HL-60 (cell line): ENCODE data around the gene KBTBD13.

Experiments
- DNase-seq, 2 experiments: peaks; one replicate each; pipeline ENCODE4 v3.0.0-alpha.2; 2010 to 2020; ENCODE audit warnings: low read depth in 1 of 2, low spot score in 1 of 2
- H3K27ac ChIP-seq: fragments of 250-450 bp; sonication (Bioruptor Pico); replicated peaks from 2 replicates; pipeline ENCODE4 v1.5.1; 2020; ENCODE audit warnings: mild to moderate bottlenecking, moderate library complexity
- H3K27me3 ChIP-seq: fragments of 250-450 bp; sonication (Bioruptor Pico); 2 replicates; pipeline ENCODE4 v1.5.1; 2021; ENCODE audit warnings: mild to moderate bottlenecking, moderate library complexity; ENCODE audit not compliant: insufficient read depth, poor library complexity, severe bottlenecking
- H3K4me3 ChIP-seq: replicated peaks from 2 replicates; pipeline ENCODE4 v1.5.1; 2011; ENCODE audit warnings: mild to moderate bottlenecking, control low read depth, low read length; ENCODE audit not compliant: insufficient read depth
- GABPA ChIP-seq: IDR thresholded peaks from 2 replicates; pipeline ENCODE4 v1.6.1; 2012; ENCODE audit warnings: low read depth
- POLR2AphosphoS5 ChIP-seq: IDR thresholded peaks from 2 replicates; pipeline ENCODE4 v1.6.1; 2012; ENCODE audit warnings: low read depth
- SPI1 ChIP-seq: IDR thresholded peaks from 2 replicates; pipeline ENCODE4 v1.6.1; 2012; ENCODE audit warnings: low read depth, mild to moderate bottlenecking, borderline replicate concordance
- TF ChIP-seq, protein P1 (sequence below): IDR thresholded peaks from one replicate; pipeline ENCODE4 v1.5.1; 2011; ENCODE audit warnings: low read length, control low read depth, inconsistent platforms; ENCODE audit not compliant: insufficient read depth
- TF ChIP-seq, protein P2 (sequence below): IDR thresholded peaks from 2 replicates; pipeline ENCODE4 v1.6.1; 2012; ENCODE audit warnings: low read depth; ENCODE audit not compliant: insufficient replicate concordance

The KBTBD13 gene

DNA sequence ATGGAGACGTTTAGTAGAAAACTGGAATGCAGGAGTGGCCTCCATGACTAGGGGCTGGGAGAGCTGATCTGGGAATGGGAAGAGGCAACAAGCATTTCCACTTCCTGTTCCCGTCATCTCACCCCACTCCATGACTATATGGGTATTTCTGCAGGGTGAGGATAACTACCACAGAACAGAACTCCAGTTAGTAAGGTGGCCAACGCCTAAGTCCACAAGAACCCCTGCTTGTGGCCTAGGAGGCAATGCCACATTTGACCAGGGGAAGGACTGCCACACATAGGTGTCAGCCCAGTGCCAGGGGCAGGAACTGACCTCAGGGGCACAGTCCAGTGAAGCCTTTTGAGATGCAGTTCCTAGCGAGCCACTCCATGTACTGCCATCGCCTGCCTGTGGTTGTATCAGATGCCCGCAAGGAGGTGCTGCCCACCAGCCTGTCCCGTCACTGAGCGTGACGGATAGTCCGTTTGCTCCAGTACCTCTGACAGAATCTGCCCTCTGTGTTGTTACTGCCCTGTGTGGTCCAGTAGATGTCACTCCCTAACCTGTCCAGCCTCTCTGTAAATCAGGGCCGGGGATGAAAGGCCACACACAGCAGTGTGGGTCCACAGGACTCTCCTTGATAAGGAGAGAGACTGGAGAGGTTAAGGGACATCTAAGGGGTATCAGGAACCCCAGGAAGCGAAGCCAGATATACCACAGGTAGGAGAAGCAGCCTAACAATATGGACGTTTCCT, 43.6 kb upstream of the KBTBD13 start:
- Histone ChIP-seq H3K27me3 (no peaks in the 10 kb centered on the region), H3K27ac (no peak overlapping the region), H3K4me3 (no peak overlapping the region)
- TF ChIP-seq GABPA: no peak
- TF ChIP-seq SPI1: no peak
- TF ChIP-seq POLR2AphosphoS5: no peak
- TF ChIP-seq, protein P1, sequence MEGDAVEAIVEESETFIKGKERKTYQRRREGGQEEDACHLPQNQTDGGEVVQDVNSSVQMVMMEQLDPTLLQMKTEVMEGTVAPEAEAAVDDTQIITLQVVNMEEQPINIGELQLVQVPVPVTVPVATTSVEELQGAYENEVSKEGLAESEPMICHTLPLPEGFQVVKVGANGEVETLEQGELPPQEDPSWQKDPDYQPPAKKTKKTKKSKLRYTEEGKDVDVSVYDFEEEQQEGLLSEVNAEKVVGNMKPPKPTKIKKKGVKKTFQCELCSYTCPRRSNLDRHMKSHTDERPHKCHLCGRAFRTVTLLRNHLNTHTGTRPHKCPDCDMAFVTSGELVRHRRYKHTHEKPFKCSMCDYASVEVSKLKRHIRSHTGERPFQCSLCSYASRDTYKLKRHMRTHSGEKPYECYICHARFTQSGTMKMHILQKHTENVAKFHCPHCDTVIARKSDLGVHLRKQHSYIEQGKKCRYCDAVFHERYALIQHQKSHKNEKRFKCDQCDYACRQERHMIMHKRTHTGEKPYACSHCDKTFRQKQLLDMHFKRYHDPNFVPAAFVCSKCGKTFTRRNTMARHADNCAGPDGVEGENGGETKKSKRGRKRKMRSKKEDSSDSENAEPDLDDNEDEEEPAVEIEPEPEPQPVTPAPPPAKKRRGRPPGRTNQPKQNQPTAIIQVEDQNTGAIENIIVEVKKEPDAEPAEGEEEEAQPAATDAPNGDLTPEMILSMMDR: peak; percentile 53
- TF ChIP-seq, protein P2, sequence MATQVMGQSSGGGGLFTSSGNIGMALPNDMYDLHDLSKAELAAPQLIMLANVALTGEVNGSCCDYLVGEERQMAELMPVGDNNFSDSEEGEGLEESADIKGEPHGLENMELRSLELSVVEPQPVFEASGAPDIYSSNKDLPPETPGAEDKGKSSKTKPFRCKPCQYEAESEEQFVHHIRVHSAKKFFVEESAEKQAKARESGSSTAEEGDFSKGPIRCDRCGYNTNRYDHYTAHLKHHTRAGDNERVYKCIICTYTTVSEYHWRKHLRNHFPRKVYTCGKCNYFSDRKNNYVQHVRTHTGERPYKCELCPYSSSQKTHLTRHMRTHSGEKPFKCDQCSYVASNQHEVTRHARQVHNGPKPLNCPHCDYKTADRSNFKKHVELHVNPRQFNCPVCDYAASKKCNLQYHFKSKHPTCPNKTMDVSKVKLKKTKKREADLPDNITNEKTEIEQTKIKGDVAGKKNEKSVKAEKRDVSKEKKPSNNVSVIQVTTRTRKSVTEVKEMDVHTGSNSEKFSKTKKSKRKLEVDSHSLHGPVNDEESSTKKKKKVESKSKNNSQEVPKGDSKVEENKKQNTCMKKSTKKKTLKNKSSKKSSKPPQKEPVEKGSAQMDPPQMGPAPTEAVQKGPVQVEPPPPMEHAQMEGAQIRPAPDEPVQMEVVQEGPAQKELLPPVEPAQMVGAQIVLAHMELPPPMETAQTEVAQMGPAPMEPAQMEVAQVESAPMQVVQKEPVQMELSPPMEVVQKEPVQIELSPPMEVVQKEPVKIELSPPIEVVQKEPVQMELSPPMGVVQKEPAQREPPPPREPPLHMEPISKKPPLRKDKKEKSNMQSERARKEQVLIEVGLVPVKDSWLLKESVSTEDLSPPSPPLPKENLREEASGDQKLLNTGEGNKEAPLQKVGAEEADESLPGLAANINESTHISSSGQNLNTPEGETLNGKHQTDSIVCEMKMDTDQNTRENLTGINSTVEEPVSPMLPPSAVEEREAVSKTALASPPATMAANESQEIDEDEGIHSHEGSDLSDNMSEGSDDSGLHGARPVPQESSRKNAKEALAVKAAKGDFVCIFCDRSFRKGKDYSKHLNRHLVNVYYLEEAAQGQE: no peak
- peak in 1 of 2 experiments; percentile 43 for DNase-seq

DNA sequence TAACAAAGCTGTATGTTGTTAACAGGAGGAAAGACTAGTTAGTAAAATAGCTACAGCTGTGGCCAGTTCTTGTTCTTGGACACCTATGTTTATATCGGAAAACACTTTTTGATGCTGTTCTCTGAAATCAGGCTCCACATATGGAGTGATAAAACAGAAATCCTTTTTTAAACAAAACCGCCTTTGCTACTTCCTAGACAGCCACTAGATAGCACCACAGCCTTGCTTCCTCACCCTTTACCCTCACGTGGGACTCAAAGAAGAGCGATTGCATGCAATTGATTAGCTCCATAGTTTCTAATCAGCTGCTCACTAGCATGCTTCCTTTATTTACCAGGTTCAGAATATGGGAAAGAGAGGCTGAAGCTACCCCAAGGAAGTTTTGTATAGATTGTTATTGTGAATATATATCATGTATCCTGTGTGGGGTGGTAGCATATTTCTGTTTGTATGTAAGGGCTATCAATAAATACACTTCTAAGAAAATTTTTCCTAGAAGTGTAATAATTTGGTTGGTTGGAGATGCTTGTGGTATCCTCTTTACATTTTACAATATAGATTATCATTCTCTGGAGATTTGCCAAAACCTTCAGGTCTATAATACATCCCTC, 42.8 kb upstream of the KBTBD13 start:
- Histone ChIP-seq H3K27me3 (no peaks in the 10 kb centered on the region), H3K27ac (no peak overlapping the region), H3K4me3 (no peak overlapping the region)
- peak in 1 of 2 experiments; percentile 32 for DNase-seq
- TF ChIP-seq, protein P2: no peak
- TF ChIP-seq GABPA: no peak
- no peak for TF ChIP-seq POLR2AphosphoS5
- TF ChIP-seq, protein P1: peak; percentile 44
- TF ChIP-seq SPI1: no peak

DNA sequence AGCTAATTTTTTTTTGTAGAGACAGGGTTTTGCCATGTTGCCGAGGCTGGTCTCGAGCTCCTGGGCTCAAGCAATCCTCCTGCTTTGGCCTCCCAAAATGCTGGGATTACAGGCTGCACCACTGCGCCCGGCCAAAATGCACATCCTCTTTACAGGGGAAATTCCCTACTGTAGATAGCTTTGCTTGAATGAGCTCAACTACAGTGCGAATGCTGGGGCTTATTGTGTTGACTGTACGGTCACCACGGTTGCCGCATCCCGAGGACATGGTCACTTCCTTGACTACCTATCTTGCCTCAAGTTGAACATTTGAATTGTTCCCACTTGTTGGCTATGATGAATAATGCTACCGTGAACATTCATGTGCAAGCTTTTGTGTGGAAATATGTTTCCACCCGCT, 41.8 kb upstream of the KBTBD13 start:
- no peak overlapping the region for H3K4me3 ChIP-seq
- DNase-seq: no peak
- H3K27ac ChIP-seq: no peak overlapping the region
- H3K27me3 ChIP-seq: no peaks in the 10 kb centered on the region
- TF ChIP-seq, protein P2: no peak
- TF ChIP-seq, protein P1: no peak
- no peak for TF ChIP-seq GABPA
- TF ChIP-seq POLR2AphosphoS5: no peak
- no peak for TF ChIP-seq SPI1
